Inflammatory macrophage treated with lipopolysaccharide for 4 hours (primary cell): ENCODE results near the gene SHPK.

Experiments
- DNase-seq: peaks from one replicate; pipeline ENCODE4 v3.0.0-alpha.2; 2020

Gene SHPK

DNA sequence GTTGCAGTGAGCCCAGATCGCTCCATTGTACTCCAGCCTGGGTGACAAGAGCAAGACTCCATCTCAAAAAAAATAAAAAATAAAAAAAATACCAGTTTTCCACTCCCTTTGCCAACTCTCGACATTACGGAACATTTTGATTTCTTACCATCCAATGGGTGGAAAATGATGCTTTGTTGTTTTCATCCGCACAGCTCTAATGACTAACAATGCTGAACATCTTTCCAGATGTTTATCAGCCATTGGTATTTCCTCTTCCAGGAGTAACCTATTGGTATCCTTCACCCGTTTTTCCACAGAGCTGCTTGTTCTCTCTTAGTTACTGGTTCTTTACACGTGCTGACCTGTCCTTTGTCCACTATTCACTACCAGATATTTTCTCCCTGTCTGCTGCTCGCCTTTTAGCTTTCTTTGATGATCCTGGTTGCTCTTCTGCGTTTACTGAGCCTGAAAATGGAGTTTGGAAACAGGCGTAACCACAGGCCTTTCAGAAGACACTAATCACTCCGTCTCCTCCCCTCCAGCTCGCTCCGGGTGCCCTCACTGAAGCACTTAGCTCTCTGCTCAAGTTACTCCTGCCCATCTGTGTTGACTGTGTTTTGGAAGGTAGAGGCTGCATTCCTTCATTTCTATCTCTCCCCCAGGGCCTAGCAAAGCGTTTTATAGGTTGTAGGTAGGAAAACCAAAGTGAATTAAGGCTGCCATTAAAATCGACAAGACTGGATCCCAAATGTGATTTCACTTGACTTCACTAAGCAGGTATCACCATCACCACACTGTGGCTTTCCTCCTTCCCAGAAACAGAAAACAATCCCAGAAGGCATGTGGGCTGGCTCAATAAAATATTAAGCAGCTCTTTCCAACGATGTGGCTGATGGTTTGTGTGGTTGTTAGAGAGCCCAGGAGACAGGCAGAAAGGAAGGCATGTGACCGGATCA is 8.9 kb downstream of the SHPK start:
- no peak for DNase-seq

DNA sequence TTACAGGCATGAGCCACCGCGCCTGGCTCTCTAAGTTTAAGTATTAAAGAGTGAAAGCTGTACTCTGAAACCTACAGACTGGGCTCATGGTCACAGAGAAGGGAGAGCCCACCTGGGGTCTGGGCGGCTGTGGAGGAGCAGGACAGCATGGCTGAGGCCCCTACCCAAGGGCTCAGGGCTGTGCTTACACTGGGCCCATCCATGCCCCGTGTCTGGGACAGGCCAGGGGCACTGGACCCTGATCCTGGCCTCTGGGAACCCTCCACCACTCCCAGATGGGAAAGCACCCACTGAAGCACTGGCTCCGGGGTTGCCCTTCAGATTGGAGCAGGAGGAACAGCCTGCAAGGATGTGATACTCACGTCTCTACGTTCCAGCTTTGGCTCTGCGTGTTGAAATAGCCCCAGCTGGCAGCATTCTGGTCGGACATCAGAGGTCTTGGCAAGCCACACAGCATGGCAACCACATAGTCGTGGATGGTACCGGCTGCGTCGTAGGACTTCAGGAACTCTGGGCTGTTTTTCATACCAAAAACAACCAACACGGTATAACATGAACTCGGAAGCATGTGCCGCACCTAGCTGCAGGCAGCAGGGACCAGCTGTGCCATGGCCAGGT is 13.0 kb downstream of the SHPK start:
- DNase-seq = no peak

DNA sequence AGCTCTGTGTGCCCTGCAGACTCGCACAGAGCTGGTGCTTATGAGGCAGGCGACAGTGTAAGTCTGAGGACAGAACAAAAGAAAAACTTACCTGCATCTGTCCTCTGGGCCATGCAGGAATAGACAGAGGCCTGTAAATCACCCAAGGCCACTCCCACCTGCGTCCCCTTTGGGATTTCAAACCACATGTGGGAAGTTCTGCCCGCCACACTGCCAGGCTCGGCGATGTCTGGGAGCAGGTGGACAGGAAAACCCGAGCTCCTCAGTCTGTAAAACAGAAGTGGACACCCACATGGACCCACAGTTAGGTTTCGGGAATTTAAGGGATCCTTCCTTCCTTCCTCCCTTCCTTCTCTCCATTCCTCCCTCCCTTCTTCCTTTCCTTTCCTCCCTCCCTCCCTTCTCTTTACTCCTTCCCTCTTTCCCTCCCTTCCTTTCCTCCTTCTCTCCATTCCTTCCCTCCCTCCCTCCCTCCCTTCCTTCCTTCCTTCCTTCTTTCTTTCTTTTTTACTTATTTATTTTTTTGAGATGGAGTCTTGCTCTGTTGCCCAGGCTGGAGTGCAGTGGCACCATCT is 14.8 kb downstream of the SHPK start:
- DNase-seq = no peak

DNA sequence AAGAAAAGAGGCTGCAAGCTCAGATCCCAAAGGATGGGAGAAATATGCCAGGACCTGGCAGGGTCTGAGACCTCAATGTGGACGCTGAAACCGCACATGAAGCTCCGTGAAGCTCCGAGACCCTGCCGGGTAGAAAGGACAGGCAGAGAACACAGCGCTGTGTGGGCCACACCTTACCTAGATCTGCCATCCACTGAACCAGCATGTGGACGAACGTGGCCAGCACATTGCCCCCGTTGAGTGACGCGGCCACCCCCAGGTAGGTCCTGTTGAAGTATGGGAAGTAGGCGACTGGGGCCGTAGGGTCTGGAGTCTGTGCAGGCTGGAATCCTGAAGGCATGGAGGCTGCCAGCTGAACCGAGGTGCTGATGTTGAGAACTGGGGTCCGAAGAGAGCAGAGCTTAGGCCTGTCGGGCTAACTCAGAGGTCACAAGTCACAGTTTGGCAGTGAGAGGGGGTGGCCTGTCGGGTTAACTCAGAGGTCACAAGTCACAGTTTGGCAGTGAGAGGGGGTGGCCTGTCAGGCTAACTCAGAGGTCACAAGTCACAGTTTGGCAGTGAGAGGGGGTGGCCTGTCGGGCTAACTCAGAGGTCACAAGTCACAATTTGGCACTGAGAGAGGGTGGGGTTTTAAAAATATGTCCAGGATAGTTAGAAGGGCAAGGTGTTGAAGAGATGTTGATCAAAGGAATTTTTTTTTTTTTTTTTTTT is 20.7 kb downstream of the SHPK start:
- DNase-seq = no peak

DNA sequence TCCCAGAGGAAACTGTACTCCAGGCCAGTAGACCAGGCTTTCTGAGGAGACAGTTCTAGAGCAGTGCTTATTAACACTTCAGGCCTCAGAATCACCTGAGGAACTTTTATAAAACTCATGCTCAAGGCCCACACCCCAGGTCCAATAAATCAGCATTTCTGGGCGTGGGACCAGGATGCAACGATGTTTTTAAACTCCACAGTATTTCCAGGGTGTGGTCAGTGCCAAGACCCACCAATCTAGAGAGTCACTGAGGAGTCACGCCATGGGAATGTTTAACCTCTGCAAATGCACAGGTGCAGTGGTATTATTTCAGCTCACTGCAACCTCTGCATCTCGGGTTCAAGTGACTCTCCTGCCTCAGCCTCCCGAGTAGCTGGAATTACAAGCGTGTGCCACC is 22.9 kb downstream of the SHPK start:
- no peak for DNase-seq

DNA sequence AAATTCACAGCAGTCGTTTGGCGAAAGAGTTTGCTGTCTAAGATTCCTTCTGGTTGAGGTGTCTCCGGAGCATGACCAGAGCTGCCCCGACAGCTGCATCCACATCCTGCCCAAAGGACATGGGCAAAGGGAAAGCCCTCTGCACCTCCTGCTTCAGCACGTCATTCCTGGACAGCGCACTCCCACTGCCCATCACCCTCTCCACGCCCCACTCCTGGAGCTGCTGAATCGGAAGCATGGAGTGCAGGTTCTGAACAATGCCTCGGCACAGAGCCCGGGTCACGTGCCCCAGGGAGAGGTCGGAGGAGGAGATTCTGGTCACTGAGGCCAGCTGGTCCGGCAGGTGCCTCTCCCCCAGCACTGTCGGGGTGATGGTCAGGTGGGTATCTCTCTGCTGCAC is 25.5 kb downstream of the SHPK start:
- no peak for DNase-seq

DNA sequence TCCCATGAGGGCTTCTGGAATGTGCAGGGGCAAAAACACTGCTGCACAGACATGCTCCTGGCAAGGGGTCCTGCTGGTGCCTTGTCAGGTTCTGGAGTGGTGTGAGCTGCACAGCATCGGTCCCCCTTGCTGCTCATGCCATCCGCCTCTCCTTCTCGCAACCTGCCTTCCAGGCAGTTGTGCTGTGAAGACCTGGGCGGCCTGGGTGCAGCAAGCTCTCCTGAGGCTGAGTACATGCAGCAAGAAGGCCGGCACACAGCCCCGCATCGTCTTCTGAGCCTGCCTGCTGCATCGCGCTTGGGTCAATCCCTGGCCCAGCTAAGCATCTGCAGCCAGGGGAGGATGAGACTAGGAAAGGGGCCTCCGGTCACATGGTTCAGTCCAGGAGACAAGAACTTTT is 26.4 kb downstream of the SHPK start:
- DNase-seq = no peak

DNA sequence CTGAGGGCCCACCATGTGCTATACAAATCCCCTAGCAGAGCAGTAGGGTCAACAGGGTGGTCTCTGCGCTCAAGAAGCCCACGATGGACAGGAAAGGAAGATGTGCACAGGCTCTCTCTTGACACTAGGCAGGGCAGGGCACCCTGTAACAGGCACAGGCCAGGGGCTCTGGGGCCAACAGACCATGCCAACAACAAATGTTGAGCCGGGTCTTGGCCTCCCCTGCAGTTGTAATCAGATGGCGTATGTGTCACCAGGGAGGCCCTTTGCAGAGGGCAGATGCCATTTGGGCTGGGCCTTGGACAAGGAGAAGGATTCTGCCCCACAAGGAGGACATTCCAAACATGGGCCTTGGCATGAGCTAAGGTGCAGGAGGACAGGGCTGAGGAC is 32.2 kb downstream of the SHPK start:
- DNase-seq = no peak

DNA sequence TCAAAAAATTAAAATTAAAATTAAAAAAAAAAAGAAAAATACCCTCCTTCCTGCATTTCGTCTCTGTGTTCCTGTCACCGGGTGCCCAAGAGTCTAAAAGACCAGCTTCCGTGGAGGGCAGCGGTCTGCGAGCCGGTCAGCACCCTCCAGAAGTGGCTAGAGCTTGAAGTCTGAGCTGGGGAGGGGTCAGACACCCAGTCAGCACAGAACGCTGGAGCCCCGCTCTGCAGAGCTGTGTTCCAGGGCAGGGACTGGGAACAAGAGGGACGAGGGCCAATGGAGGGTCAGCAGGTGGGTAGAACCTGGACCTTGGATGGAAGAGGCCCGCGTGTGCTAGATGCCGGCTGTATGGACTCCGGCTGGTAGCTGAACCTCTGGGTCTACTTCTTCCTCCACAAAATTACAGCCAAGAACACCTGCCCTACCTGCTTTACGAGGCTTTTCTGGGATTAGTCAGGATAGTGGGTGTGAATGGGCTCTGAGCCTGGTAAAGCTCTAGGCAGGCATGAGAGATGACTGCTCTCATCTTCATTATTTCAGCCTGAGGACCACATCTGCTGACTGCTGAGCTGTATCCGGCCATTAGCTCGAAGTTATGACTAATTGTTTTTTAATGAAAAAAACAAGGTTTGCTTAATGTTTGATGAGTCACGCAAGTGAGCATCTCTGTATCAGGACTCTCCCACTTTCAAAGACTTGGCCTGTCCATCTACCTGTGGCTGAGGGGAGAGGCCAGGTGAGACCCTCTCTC is 32.8 kb downstream of the SHPK start:
- DNase-seq = peak; percentile 10

DNA sequence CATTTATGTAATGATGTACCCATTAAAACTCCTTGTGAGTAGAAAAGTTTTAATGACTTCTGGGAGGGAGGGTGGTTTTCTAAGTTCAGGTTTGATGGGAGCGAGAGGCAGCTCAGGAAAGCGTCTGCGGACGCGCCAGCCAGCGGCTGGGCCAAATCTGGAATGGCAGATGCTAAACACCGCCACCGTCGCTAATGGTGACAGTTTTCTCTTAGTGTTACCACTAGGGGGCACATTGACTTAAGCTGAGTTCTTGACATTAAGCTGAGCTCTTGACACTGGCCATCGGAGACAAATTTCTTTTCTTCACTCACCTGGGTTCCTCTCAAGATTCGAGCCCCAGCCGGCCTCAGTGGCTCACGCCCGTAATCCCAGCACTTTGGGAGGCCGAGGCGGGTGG is 33.6 kb downstream of the SHPK start:
- DNase-seq = peak; percentile 43

DNA sequence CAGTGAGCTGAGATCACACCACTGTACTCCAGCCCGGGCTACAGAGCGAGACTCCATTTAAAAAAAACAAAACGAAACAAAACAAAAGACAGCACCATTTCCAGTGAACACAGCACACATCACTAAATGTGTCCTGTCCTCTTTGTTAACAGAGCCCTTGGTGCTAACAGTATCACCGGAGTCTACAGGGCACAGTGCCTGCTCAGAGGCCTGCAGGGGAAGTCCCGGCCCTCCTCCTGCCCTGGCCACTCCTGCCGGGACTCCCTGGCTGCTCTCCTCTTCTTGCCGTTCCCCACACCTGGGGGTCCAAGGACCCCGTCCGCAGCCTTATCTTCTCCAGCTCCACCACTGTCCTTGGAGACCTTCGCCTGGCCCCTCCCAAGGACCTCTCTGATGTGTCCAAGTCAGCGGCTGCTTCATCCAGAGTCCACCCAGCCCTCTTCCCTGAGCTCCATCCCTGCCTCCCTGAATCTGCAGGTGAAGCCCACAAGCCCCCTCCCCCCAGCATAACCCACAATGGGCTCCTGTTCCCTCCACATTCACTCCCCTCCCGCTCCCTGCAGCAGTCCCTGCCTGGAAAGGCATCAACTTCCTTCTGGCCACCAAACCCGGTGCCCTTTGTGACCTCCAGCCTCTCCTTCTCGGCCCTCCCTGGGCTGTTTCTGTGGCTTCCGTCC is 35.4 kb downstream of the SHPK start:
- DNase-seq = no peak

DNA sequence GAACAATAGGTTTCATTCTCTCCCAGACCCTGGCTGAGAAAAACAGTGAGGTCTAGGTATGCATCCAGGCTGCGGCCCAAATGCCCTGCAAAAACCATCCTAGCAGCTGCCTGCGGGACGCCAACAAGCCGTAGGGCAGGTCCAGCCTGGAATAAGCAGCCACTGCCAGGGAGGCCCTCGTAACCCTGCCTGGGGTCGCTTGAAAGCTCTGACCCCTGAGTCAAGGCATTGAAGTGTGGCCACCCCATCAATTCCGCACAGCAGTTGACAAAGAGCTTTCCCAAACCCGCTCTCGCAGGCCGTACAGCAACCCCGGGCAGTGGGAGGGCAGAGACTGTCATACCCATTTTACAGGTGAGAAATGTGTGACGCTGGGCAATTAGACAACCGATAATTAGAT is 38.0 kb downstream of the SHPK start:
- DNase-seq = no peak

DNA sequence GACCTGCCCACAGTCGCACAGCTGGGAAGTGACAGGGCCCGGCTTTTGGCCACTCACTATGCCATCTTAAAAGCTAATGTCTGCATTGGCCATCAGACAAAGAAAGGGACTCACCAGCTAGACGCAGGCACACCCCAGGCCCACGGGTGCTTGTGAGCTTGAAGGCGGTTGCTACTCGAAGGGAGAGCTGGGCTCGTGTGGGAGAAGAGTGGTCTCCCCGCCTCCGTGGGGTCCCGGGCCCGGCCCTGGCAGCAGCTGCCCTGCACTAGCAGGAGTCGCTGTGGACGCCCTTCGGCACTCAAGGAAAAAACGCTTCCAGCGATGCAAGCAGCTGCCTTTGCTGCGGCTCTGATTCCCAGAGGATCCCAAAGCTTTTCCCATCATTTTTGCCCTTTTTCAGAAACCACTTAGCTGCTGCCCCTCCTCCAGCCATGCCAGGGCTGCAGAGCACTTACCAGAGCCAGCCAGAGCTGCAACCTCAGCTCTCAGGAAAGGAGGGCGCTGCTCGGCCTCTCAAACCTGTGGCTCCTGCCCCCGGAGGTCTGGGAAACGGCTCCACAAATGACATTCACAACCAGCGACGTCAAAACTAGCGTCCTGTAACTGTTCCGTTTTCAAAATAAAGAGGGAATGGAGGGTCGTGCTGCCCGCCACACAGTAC is 39.1 kb downstream of the SHPK start:
- no peak for DNase-seq

DNA sequence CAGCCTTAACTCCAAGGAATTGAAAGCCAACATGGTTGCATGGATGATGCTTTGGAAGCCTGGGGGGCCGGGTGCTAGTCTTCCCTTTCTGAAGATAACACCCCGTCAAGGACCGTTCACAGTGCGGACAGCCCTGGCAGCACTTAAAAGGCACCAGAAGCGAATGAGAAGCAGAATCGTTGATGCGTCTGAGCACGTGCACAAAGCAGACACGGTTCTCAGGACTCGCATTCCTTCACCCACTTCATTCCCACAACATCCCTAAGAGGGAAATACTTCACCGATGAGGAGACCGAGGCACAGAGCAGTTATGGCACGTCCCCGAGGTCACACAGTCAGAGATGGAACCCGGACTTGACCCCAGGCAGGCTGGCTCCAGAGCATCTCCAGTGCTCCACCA is 41.1 kb downstream of the SHPK start:
- DNase-seq = no peak

DNA sequence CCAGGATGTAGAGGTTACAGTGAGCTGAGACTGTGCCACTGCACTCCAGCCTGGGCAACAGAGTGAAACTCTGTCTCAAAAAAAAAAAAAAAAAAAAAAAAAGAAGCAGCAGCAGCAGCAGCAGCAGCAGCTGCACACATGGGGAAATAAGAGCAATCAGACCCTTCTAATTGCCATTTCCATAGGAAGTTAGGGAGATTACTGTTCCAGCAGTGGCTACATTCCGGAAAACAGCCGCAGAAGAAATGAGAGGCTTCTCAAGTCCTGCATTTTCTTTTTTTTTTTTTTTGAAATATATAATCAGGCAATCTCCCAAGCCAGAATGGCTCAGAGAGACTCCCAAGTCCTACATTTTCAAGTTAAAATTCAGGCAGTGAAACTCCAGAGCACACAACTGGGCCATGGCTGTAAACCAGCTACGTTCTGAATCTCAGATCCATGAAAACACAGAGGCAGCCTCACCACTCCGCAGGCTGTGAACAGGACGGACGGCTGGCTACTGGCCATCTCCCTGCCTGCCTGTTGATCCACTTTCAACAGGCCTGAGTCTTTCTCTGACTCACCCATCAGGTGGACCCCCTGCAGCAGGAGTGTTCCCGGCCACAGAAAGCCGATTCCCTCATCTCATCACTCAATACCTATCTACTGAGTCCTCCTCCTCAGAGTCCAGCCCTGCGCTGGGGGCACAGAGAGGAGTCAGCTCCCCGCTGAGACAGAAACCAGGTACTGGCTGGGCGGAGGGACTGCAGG is 41.8 kb downstream of the SHPK start:
- DNase-seq = no peak

DNA sequence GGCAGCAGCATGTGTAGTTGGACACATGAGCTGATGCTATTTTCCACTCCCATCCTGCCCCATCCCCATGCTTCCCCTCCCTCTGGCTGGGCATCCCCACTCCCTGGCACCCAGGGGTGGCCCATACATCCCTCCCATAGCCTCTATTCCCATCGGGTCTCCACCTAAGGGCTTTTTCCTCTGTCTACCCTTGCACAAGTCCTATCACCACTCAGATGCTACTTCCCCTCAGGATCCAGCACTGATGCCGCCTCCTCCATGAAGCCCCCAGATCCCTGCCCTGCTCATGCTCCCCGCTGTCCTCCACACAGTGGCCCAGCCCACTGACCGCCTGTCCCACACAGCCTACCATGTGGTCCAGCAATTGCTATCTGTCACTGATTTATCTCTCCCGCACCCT is 42.7 kb downstream of the SHPK start:
- no peak for DNase-seq

DNA sequence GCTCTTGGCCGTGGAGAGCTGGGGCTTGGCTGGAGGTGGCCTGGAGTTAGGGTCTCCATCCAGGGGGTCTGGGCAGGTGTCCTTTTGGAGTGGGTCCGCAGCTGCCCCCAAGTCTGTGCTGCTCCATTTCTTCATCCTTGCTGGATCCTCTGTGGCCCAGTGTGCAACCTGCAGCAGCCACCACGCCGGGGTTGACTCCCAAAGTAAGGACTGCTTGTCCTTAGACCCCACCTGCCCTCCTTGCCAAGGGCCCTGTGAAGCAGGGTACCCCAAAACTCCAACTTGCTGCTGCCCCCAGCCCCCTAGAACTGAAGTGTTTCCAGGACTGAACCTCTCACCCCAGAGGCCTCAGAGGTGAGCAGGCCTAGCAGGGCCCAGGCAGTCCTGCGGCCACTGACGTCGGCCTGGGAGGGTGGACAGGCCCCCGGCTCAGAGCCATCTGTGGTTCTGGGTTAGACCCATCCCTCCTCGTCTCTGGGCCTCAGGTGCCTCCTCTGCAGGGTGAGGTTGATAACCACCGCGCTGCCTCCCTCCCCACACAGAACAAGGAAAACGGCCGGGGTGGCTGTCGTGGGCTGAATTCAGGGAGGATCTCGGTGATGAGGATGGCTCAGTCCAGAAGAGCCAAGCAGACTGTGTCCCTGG is 43.7 kb downstream of the SHPK start:
- no peak for DNase-seq

DNA sequence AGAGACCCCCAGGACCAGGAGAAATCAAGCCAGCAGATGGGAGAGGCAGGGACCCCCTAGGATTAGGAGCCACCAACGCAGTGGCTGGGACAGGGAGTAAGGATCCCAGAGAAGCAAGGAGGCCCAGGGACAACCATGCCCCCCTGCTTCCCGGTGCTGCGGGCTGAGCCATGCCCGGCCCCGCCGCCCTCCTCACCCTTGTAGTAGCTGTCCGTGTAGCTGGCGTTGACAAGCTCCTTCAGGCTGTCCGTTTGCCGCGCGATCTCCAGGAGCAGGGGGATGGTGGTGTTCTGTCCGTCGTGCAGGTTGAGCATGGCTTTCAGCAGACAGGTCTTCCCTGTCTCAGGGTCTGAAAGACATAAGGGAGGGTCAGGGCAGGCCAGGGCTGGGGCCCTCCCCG is 45.3 kb downstream of the SHPK start:
- DNase-seq = no peak

DNA sequence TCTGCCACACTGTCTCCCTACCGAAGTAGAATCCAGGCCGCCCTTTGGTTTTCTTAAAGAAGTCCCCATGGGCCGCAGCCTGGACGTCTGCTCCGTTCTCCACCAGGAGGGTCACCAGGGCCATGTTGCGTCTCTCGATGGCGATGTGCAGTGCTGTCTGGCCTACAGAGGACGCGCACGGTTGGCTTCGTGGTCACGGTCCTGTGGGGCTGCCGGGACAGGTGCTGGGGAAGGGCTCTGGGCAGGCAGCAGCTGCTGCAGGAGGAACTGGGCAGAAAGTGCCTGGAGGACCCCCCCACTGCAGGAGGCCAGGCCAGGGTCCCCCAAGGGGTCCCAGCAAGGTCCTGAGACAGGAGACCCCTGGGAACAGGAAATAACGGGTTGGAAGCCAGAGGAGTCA is 45.8 kb downstream of the SHPK start:
- DNase-seq = no peak

DNA sequence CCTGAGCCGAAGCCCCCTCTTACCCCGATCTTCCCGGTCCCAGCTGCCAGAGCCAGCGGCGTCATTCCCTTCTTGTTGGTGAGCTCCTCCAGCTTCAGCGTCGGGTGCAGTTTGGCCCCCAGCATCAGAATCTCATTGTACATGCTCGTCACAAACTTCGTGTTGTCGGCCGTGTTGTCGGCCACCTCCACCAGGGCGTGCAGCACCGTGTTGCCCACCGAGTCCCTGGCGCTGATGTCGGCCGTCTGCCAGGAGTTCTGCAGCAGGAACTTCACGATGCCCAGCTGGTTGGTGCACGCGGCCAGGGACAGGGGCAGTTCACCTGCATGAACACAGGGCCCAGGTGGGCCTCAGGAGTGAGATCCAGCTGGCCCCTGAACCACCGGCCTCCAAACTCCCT is 46.3 kb downstream of the SHPK start:
- DNase-seq = no peak
